ENCODE data around the gene EHD4.

EHD4 gene

DNA sequence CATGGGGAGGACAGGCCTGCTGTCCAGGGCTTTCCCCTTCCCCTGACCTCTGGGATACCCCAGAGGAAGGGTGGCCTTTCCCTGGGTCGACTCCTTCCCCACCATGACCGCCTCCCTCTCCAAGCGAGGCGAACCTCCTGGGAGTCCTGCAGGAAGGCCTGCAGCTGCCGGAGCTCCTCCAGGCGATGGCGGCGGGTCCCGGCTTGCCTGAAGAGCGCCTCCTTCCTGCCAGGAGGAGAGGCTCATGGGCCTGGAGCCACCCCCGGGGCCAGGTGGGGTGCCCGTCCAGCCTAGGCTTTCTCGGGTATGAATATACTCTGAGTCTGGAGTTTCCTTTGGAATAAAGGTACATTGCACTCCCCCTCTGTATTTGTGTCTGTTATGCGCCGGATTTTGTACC, 113.6 kb downstream of the EHD4 start:
- H3K4me3 ChIP-seq (ENCODE audit: low read depth, low read length): no peak overlapping the region
- no peak for DNase-seq (ENCODE audit: low read depth)
- TF ChIP-seq MYC (IDR thresholded peaks at IDR 0.05; ENCODE audit: low read depth, low read length) (no peak), POLR2A (IDR thresholded peaks at IDR 0.05; ENCODE audit: extremely low read depth, insufficient read length) (no peak)
- TF ChIP-seq, protein P1, sequence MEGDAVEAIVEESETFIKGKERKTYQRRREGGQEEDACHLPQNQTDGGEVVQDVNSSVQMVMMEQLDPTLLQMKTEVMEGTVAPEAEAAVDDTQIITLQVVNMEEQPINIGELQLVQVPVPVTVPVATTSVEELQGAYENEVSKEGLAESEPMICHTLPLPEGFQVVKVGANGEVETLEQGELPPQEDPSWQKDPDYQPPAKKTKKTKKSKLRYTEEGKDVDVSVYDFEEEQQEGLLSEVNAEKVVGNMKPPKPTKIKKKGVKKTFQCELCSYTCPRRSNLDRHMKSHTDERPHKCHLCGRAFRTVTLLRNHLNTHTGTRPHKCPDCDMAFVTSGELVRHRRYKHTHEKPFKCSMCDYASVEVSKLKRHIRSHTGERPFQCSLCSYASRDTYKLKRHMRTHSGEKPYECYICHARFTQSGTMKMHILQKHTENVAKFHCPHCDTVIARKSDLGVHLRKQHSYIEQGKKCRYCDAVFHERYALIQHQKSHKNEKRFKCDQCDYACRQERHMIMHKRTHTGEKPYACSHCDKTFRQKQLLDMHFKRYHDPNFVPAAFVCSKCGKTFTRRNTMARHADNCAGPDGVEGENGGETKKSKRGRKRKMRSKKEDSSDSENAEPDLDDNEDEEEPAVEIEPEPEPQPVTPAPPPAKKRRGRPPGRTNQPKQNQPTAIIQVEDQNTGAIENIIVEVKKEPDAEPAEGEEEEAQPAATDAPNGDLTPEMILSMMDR (IDR thresholded peaks at IDR 0.05; ENCODE audit: low read depth, low read length): no peak
- TF ChIP-seq, protein P2, sequence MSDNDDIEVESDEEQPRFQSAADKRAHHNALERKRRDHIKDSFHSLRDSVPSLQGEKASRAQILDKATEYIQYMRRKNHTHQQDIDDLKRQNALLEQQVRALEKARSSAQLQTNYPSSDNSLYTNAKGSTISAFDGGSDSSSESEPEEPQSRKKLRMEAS (IDR thresholded peaks at IDR 0.05; ENCODE audit: low read depth, low read length): no peak

DNA sequence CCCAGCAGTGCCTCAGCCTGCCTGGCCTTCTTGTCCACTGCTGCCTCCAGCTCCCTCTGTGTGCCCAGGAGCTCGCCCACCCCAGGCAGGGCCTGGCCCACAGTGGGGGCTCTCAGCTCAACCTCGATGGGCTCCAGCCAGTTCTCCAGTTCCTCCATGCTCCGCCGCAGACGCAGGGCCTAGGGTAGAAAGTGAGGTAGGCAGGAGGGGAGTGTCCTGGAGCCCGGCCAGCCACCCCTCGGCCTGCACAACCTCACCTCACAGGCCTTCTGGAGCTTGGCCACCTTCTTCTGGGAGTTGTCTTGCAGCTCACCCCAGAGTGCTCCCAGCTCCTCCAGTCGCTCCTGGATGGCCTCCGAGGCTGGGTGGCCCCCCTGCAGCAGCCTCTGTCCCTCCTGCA, 115.0 kb downstream of the EHD4 start:
- H3K4me3 ChIP-seq (ENCODE audit: low read depth, low read length): no peak overlapping the region
- DNase-seq (ENCODE audit: low read depth): no peak
- TF ChIP-seq, protein P2 (IDR thresholded peaks at IDR 0.05; ENCODE audit: low read depth, low read length): no peak
- TF ChIP-seq POLR2A (IDR thresholded peaks at IDR 0.05; ENCODE audit: extremely low read depth, insufficient read length): no peak
- TF ChIP-seq, protein P1 (IDR thresholded peaks at IDR 0.05; ENCODE audit: low read depth, low read length): no peak
- TF ChIP-seq MYC (IDR thresholded peaks at IDR 0.05; ENCODE audit: low read depth, low read length): no peak

DNA sequence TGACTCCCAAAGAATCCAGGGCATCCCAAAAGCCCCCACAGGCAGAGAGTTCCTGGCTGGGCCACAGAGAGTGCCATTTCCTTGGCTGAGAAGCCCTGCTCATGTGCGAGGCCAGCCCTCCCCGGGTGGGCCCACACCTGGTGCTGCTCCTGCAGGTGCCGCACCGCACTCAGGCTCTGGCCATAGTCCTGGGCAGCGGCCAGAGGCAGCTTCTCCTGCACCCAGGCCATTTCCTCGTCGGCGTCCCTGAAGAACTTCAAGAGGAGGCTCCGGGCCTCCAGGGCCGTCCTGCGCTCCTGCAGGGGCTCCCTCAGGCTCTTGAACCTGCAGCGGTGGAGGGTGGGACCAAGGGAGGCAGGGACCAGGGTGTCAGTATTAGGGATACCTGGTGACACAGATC, 115.6 kb downstream of the EHD4 start:
- no peak overlapping the region for H3K4me3 ChIP-seq (ENCODE audit: low read depth, low read length)
- DNase-seq (ENCODE audit: low read depth): no peak
- TF ChIP-seq MYC (IDR thresholded peaks at IDR 0.05; ENCODE audit: low read depth, low read length) (no peak), POLR2A (IDR thresholded peaks at IDR 0.05; ENCODE audit: extremely low read depth, insufficient read length) (no peak)
- TF ChIP-seq, protein P1 (IDR thresholded peaks at IDR 0.05; ENCODE audit: low read depth, low read length): no peak
- TF ChIP-seq, protein P2 (IDR thresholded peaks at IDR 0.05; ENCODE audit: low read depth, low read length): no peak

DNA sequence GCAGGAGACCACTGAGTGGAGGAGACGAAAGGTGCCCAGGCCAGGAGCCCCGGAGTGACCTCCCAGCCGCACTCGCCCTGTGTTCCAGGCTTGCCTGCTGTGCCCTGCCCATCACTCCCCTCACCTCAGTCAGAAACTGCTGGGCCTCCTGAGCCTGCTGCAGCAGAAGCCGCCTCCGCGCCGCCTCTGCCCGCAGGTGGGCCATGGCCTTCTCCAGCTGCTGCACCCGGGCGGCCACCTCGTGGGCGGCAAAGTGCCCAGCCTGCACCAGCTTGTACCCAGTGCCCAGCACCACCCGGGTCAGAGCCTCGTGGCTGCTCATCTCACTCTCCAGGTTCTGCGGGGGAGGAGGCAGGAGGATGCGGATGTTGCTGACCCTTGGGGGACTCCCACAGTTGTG, 116.1 kb downstream of the EHD4 start:
- TF ChIP-seq POLR2A (IDR thresholded peaks at IDR 0.05; ENCODE audit: extremely low read depth, insufficient read length): no peak
- TF ChIP-seq, protein P1 (IDR thresholded peaks at IDR 0.05; ENCODE audit: low read depth, low read length): no peak
- TF ChIP-seq, protein P2 (IDR thresholded peaks at IDR 0.05; ENCODE audit: low read depth, low read length): no peak
- no peak for TF ChIP-seq MYC (IDR thresholded peaks at IDR 0.05; ENCODE audit: low read depth, low read length)
- DNase-seq (ENCODE audit: low read depth): no peak

DNA sequence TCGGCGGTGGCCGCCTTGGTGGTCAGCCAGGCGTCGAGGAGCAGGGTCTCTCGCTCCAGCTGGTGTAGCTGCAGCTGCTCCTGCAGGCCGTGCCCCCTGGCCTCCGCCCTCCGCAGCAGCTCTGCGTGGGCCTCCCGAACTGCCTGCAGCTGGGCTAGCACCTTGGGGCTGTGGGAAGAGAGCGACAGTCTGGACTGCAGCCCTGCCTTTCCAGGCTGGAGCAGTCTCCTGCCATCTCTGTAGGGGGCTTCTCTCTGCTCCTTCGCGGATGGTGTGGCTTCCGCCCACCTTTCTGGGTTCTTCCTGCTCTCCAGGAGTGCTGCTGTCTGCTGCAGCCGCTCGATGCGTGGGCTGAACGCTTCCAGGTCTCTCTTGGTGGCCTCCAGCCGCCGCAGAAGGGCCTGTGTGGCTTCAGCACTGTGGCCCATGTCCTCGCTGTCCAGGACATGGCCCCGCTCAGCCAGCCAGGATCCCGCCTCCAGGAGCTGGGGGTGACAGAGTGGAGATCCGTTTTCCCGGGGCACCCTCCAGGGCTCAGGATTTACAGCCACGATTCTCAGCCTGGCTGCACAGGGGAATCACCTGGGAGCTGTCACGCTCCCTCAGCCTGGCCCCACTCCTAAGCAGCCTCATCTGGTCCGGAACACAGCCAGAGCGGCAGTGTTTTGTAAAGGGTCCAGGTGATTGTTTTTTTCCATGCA, 116.9 kb downstream of the EHD4 start:
- TF ChIP-seq, protein P1 (IDR thresholded peaks at IDR 0.05; ENCODE audit: low read depth, low read length): no peak
- TF ChIP-seq MYC (IDR thresholded peaks at IDR 0.05; ENCODE audit: low read depth, low read length) (no peak), POLR2A (IDR thresholded peaks at IDR 0.05; ENCODE audit: extremely low read depth, insufficient read length) (no peak)
- TF ChIP-seq, protein P2 (IDR thresholded peaks at IDR 0.05; ENCODE audit: low read depth, low read length): no peak
- H3K4me3 ChIP-seq (ENCODE audit: low read depth, low read length): no peak overlapping the region
- no peak for DNase-seq (ENCODE audit: low read depth)

More for the DNA sequence above, 116.1 kb downstream of the EHD4 start:
- H3K4me3 ChIP-seq (ENCODE audit: low read depth, low read length): no peak overlapping the region
